ENCODE results near the gene S100A3.

DNA sequence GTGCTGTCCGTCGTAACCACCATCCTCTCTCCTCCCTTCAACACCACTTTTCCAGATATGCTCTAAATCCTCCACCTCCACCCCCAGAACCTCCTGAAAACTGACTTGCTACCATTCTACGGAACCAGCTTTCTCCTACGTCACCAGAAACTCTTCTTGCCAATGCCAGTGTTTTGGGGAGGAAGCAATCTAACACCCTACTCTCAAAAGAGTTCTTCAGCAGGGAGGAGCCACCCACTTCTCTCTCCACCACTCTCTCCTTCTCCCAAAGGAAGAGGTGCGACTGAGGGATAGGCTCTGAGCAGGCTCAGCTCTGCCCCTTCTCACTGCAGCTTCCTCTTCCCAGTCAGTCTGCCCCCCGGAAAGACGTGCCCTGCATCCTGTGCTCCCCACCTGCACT is 22.6 kb upstream of the S100A3 start:
- no peak for TF ChIP-seq JUND (IDR thresholded peaks at IDR 0.05)
- TF ChIP-seq, protein P1, sequence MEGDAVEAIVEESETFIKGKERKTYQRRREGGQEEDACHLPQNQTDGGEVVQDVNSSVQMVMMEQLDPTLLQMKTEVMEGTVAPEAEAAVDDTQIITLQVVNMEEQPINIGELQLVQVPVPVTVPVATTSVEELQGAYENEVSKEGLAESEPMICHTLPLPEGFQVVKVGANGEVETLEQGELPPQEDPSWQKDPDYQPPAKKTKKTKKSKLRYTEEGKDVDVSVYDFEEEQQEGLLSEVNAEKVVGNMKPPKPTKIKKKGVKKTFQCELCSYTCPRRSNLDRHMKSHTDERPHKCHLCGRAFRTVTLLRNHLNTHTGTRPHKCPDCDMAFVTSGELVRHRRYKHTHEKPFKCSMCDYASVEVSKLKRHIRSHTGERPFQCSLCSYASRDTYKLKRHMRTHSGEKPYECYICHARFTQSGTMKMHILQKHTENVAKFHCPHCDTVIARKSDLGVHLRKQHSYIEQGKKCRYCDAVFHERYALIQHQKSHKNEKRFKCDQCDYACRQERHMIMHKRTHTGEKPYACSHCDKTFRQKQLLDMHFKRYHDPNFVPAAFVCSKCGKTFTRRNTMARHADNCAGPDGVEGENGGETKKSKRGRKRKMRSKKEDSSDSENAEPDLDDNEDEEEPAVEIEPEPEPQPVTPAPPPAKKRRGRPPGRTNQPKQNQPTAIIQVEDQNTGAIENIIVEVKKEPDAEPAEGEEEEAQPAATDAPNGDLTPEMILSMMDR (IDR thresholded peaks at IDR 0.05; ENCODE audit: low read depth, low read length, missing input control) = no peak
- TF ChIP-seq, protein P2, sequence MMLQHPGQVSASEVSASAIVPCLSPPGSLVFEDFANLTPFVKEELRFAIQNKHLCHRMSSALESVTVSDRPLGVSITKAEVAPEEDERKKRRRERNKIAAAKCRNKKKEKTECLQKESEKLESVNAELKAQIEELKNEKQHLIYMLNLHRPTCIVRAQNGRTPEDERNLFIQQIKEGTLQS (IDR thresholded peaks at IDR 0.05) = no peak
- no peak for TF ChIP-seq TAF1 (conservative IDR thresholded peaks at IDR 0.05)
- TF ChIP-seq, protein P3, sequence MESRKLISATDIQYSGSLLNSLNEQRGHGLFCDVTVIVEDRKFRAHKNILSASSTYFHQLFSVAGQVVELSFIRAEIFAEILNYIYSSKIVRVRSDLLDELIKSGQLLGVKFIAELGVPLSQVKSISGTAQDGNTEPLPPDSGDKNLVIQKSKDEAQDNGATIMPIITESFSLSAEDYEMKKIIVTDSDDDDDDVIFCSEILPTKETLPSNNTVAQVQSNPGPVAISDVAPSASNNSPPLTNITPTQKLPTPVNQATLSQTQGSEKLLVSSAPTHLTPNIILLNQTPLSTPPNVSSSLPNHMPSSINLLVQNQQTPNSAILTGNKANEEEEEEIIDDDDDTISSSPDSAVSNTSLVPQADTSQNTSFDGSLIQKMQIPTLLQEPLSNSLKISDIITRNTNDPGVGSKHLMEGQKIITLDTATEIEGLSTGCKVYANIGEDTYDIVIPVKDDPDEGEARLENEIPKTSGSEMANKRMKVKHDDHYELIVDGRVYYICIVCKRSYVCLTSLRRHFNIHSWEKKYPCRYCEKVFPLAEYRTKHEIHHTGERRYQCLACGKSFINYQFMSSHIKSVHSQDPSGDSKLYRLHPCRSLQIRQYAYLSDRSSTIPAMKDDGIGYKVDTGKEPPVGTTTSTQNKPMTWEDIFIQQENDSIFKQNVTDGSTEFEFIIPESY (IDR thresholded peaks at IDR 0.05) = no peak
- TF ChIP-seq, protein P4, sequence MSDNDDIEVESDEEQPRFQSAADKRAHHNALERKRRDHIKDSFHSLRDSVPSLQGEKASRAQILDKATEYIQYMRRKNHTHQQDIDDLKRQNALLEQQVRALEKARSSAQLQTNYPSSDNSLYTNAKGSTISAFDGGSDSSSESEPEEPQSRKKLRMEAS (IDR thresholded peaks at IDR 0.05) = no peak
- no peak for TF ChIP-seq RAD21 (IDR thresholded peaks at IDR 0.05)
- TF ChIP-seq FOXA1 (IDR thresholded peaks at IDR 0.05) = no peak
- no peak for TF ChIP-seq SP1 (IDR thresholded peaks at IDR 0.05)
- no peak for TF ChIP-seq GABPA (IDR thresholded peaks at IDR 0.05 in 1 of 2, conservative IDR thresholded peaks at IDR 0.05 in 1 of 2)
- TF ChIP-seq, protein P5, sequence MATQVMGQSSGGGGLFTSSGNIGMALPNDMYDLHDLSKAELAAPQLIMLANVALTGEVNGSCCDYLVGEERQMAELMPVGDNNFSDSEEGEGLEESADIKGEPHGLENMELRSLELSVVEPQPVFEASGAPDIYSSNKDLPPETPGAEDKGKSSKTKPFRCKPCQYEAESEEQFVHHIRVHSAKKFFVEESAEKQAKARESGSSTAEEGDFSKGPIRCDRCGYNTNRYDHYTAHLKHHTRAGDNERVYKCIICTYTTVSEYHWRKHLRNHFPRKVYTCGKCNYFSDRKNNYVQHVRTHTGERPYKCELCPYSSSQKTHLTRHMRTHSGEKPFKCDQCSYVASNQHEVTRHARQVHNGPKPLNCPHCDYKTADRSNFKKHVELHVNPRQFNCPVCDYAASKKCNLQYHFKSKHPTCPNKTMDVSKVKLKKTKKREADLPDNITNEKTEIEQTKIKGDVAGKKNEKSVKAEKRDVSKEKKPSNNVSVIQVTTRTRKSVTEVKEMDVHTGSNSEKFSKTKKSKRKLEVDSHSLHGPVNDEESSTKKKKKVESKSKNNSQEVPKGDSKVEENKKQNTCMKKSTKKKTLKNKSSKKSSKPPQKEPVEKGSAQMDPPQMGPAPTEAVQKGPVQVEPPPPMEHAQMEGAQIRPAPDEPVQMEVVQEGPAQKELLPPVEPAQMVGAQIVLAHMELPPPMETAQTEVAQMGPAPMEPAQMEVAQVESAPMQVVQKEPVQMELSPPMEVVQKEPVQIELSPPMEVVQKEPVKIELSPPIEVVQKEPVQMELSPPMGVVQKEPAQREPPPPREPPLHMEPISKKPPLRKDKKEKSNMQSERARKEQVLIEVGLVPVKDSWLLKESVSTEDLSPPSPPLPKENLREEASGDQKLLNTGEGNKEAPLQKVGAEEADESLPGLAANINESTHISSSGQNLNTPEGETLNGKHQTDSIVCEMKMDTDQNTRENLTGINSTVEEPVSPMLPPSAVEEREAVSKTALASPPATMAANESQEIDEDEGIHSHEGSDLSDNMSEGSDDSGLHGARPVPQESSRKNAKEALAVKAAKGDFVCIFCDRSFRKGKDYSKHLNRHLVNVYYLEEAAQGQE (IDR thresholded peaks at IDR 0.05) = no peak
- no peak for TF ChIP-seq EGR1 (IDR thresholded peaks at IDR 0.05; ENCODE audit: low read depth in 2 of 2)
